B cell (primary cell): ENCODE data around the gene LCE1E. TPM values are rescaled to one million over a fixed set of nuclear protein-coding genes. Genes with fewer than 3 reads are reported as not detected.

Experiments
- ATAC-seq: fragments of 200-7000 bp; cut with Tn5 transposase; one replicate; pipeline ENCODE4 v1.10.0; 2021; ENCODE audit warnings: low read depth, mild to moderate bottlenecking, moderate number of reproducible peaks, moderate library complexity
- CTCF ChIA-PET: fragments of 350-600 bp; sonication (Branson Sonifier 250); formaldehyde crosslinking; loops from one replicate; lab custom pipeline; 2021; ENCODE audit warnings: antibody characterized with exemption, inconsistent platforms; lab: Charles Lee
- POLR2A ChIA-PET: fragments of 350-600 bp; sonication (Branson Sonifier 250); formaldehyde crosslinking; loops from one replicate; lab custom pipeline; 2021; ENCODE audit warnings: antibody characterized with exemption; lab: Charles Lee
- DNase-seq: peaks from one replicate; pipeline ENCODE4 v3.0.0; 2013
- H2AFZ ChIP-seq: 2 replicates; pipeline ENCODE4 v1.6.1; 2012; ENCODE audit warnings: mild to moderate bottlenecking, low read depth, low read length; ENCODE audit not compliant: insufficient read depth, poor library complexity, severe bottlenecking
- H3K27ac ChIP-seq, 2 donors: 1 replicate in 1 of 2; 2 replicates in 1 of 2; pipeline ENCODE4 v1.5.1; 2012 to 2013; ENCODE audit warnings: low read length in 2 of 2, mild to moderate bottlenecking in 2 of 2, moderate library complexity in 1 of 2
- H3K27me3 ChIP-seq, 4 experiments: fragments of 200-600 bp in 1 of 4; sonication (generic) in 1 of 4; replicated peaks in 1 of 4; 1 replicate in 2 of 4; 2 replicates in 2 of 4; pipeline versions ENCODE4 v1.6.1 to v1.7.0; 2013 to 2016; ENCODE audit warnings: low read length in 3 of 4, mild to moderate bottlenecking in 2 of 4, mixed read lengths in 1 of 4, moderate library complexity in 1 of 4; ENCODE audit not compliant: insufficient read depth in 4 of 4, control insufficient read depth in 3 of 4; ENCODE audit errors: control extremely low read depth in 1 of 4
- H3K36me3 ChIP-seq, 2 experiments: replicated peaks in 1 of 2; 1 replicate in 1 of 2; 2 replicates in 1 of 2; pipeline versions ENCODE4 v1.6.1 to v1.7.1; 2013; ENCODE audit warnings: low read length in 1 of 2; ENCODE audit not compliant: insufficient read depth in 2 of 2, control insufficient read depth in 1 of 2; ENCODE audit errors: control extremely low read depth in 1 of 2, extremely low read depth in 1 of 2
- H3K4me1 ChIP-seq, 2 donors: fragments of 200-600 bp in 1 of 2; sonication (generic) in 1 of 2; 1 replicate in 1 of 2; 2 replicates in 1 of 2; pipeline versions ENCODE4 v1.5.1 to v1.6.1; 2013 to 2017; ENCODE audit warnings: low read length in 2 of 2; ENCODE audit not compliant: control insufficient read depth in 2 of 2, insufficient read depth in 2 of 2
- H3K4me2 ChIP-seq: replicated peaks from 2 replicates; pipeline ENCODE3; 2012; ENCODE audit warnings: mild to moderate bottlenecking, low read depth, low read length; ENCODE audit not compliant: poor library complexity, severe bottlenecking
- H3K4me3 ChIP-seq, 5 experiments: fragments of 200-600 bp in 1 of 5; sonication (generic) in 1 of 5; 1 replicate in 3 of 5; 2 replicates in 2 of 5; pipeline versions ENCODE4 v1.5.1 to v1.7.0; 2011 to 2016; ENCODE audit warnings: low read length in 4 of 5, mild to moderate bottlenecking in 4 of 5, low read depth in 2 of 5, control low read depth in 1 of 5, moderate library complexity in 1 of 5; ENCODE audit not compliant: insufficient read depth in 1 of 5; ENCODE audit errors: control extremely low read depth in 1 of 5, extremely low read depth in 1 of 5
- H3K79me2 ChIP-seq: fragments of 200-600 bp; sonication (generic); one replicate; pipeline ENCODE4 v1.6.0; 2016; ENCODE audit warnings: low read length; ENCODE audit not compliant: control insufficient read depth, insufficient read depth
- H3K9ac ChIP-seq: fragments of 200-600 bp; sonication (generic); 2 replicates; pipeline ENCODE4 v1.6.1; 2017; ENCODE audit warnings: mild to moderate bottlenecking, low read length, moderate library complexity
- H3K9me3 ChIP-seq, 3 donors: one replicate each; pipeline versions ENCODE4 v1.6.1 to v1.7.1; 2013; ENCODE audit warnings: low read length in 2 of 3; ENCODE audit not compliant: control insufficient read depth in 2 of 3, insufficient read depth in 1 of 3; ENCODE audit errors: control extremely low read depth in 1 of 3
- H4K20me1 ChIP-seq: 2 replicates; pipeline ENCODE4 v1.6.0; 2012; ENCODE audit warnings: mild to moderate bottlenecking, low read length; ENCODE audit not compliant: insufficient read depth, control insufficient read depth, poor library complexity, severe bottlenecking
- H3K27ac Mint-ChIP-seq: one replicate; pipeline ENCODE4 v1.8.0; 2021; ENCODE audit warnings: mixed read lengths
- H3K27me3 Mint-ChIP-seq: one replicate; pipeline ENCODE4 v1.8.0; 2021; ENCODE audit warnings: mixed read lengths
- H3K4me1 Mint-ChIP-seq: one replicate; pipeline ENCODE4 v1.8.0; 2021; ENCODE audit warnings: mixed read lengths
- H3K4me3 Mint-ChIP-seq: one replicate; pipeline ENCODE4 v1.8.0; 2021; ENCODE audit warnings: mixed read lengths
- H3K9me3 Mint-ChIP-seq: one replicate; pipeline ENCODE4 v1.8.0; 2022; ENCODE audit warnings: mixed read lengths; ENCODE audit not compliant: insufficient read depth
- EZH2 ChIP-seq: IDR thresholded peaks from 2 replicates; pipeline ENCODE4 v1.6.1; 2012; ENCODE audit warnings: borderline replicate concordance, low read depth, mild to moderate bottlenecking, moderate library complexity, low read length; ENCODE audit not compliant: insufficient read depth, poor library complexity, severe bottlenecking
- WGBS: methylation state at CpG from one replicate; pipeline ENCODE4 v1.1.5; 2013; ENCODE audit warnings: missing lambda C conversion rate; ENCODE audit not compliant: insufficient coverage; 5-methylcytosine and 5-hydroxymethylcytosine counted together
- intact Hi-C: fragments of 100-400 bp; cut with micrococcal nuclease; formaldehyde crosslinking; loops from one replicate; pipeline ENCODE4 v1.10.0; 2022
- polyA plus RNA-seq: library from polyadenylated mRNA; depleted of rRNA; stranded (reverse); fragments of >200 nt; gene quantifications from 2 replicates; pipeline ENCODE4 v1.2.3, GENCODE V29; 2012
- total RNA-seq, 2 donors: library from RNA; stranded (reverse); fragments of 120-200 nt in 1 of 2; gene quantifications; 1 replicate in 1 of 2; 2 replicates in 1 of 2; pipeline versions ENCODE4 v1.2.3 to v1.2.4, GENCODE V29; 2013 to 2022
- TF ChIP-seq, protein P1 (sequence below): fragments of 200-600 bp; IDR thresholded peaks from one replicate; pipeline ENCODE4 v1.8.0; 2022; ENCODE audit warnings: antibody characterized with exemption, mild to moderate bottlenecking

Gene LCE1E
- total and polyA plus RNA-seq, 2 donors (not counting 1 experiment from before 2014, with no cell fraction given) = not detected

DNA sequence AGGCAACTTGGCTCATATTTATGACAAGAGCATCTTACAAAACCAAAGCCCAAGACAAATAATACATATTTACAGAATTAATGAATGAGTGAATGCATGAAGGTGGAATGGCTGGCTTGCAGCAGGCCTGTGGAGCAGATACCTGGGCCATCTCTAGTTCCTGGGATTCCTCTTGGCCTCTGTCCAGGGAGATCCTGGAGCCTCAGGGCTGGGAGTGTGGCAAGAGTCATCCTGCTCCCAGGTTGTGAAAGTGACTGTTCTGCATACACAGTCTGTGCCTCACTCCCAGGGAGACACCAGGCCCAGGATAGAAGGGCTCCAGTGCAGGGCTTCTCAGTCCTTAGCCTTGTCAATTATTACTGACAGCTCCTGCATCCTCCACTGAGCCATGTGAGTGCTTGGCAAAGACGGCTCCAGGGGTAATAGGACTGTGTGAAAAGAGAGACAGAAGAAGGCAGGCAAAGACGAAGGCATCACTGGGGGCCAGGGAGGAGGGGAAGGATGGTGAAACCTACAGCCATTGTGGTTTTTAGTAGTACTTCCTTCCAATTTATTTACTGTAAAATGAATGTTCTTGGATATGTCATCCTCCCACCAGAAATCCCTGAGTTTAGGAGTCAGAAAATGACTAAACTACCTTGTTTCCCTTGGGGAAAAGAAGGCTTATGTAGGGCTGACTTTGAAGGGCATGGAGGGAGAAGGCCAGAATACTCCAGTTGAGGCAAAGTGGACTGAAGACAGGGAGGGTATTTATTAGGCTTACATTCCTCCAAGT lies 42.5 kb upstream of the LCE1E start:
- Histone ChIP-seq H3K4me3 (no peak overlapping the region), H3K79me2 (no peaks in the 10 kb centered on the region), H3K9me3 (no peaks in the 10 kb centered on the region), H3K4me2 (no peak overlapping the region), H3K36me3 (no peaks in the 10 kb centered on the region), H3K27ac (no peak overlapping the region), H3K4me1 (no peaks in the 10 kb centered on the region), H3K9ac (no peak overlapping the region), H4K20me1 (no peaks in the 10 kb centered on the region), H2AFZ (no peak overlapping the region), H3K27me3 (peaks cover 0 to 4% (median 0%) of the 10 kb centered on the region in 4 experiments)
- H3K27me3 Mint-ChIP-seq = peaks cover 20% of the 10 kb centered on the region
- H3K4me3 Mint-ChIP-seq = no peak overlapping the region
- POLR2A ChIA-PET = no interaction called here
- CTCF ChIA-PET = no interaction called here
- DNase-seq (no peak), ATAC-seq (no peak)
- no peaks in the 10 kb centered on the region for H3K4me1 Mint-ChIP-seq
- intact Hi-C loops = no loop called here
- no peak overlapping the region for H3K27ac Mint-ChIP-seq
- no peaks in the 10 kb centered on the region for H3K9me3 Mint-ChIP-seq
- TF ChIP-seq, protein P1, sequence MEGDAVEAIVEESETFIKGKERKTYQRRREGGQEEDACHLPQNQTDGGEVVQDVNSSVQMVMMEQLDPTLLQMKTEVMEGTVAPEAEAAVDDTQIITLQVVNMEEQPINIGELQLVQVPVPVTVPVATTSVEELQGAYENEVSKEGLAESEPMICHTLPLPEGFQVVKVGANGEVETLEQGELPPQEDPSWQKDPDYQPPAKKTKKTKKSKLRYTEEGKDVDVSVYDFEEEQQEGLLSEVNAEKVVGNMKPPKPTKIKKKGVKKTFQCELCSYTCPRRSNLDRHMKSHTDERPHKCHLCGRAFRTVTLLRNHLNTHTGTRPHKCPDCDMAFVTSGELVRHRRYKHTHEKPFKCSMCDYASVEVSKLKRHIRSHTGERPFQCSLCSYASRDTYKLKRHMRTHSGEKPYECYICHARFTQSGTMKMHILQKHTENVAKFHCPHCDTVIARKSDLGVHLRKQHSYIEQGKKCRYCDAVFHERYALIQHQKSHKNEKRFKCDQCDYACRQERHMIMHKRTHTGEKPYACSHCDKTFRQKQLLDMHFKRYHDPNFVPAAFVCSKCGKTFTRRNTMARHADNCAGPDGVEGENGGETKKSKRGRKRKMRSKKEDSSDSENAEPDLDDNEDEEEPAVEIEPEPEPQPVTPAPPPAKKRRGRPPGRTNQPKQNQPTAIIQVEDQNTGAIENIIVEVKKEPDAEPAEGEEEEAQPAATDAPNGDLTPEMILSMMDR = no peak
- no peak for TF ChIP-seq EZH2
- no CpG with 5 or more reads among the region's 2 CpGs for WGBS

DNA sequence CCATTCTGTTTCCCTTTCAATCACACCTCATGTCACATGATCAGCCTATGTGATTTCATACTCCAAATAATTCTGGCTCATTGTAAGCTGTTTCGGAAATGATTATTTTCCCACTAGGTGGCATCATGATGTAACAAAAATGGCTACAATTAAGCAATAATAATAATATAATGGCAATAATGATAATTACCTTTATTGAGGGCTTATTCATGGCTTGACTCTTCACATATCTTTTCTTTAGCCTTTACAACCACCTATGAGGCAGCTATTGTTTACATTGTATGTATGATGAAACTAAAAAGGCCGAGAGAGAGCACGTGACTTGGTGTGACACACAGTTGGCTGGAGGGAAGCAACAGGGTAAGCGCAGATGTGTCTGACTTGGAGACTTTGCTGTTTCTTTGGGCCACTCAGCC lies 40.8 kb upstream of the LCE1E start:
- peaks cover 0 to 4% (median 0%) of the 10 kb centered on the region in 4 experiments for H3K27me3 ChIP-seq
- no peak overlapping the region for H2AFZ ChIP-seq
- H3K4me2 ChIP-seq = no peak overlapping the region
- DNase-seq (no peak), ATAC-seq (no peak)
- Mint-ChIP-seq H3K4me3 (no peak overlapping the region), H3K27ac (no peak overlapping the region), H3K4me1 (no peaks in the 10 kb centered on the region), H3K27me3 (peaks cover 14% of the 10 kb centered on the region), H3K9me3 (no peaks in the 10 kb centered on the region)
- TF ChIP-seq, protein P1 = no peak
- TF ChIP-seq EZH2 = no peak
- H3K4me3 ChIP-seq = no peak overlapping the region
- no peaks in the 10 kb centered on the region for H3K36me3 ChIP-seq
- H3K79me2 ChIP-seq = no peaks in the 10 kb centered on the region
- WGBS = 97% methylated on average over 3 of the region's 4 CpGs
- ChIA-PET CTCF (no interaction called here), POLR2A (no interaction called here)
- intact Hi-C loops = no loop called here
- no peaks in the 10 kb centered on the region for H4K20me1 ChIP-seq
- H3K9me3 ChIP-seq = no peaks in the 10 kb centered on the region
- no peak overlapping the region for H3K27ac ChIP-seq
- no peaks in the 10 kb centered on the region for H3K4me1 ChIP-seq
- no peak overlapping the region for H3K9ac ChIP-seq
